Panc1 (cell line): ENCODE results near the gene WDR64. TPM values are rescaled to one million over a fixed set of nuclear protein-coding genes. Genes with fewer than 3 reads are reported as not detected.

Experiments used
- ATAC-seq: fragments of 200-7000 bp; cut with Tn5 transposase; 2 replicates; pipeline ENCODE4 v1.9.1; 2020; ENCODE audit warnings: mild to moderate bottlenecking, moderate library complexity
- BruUV-seq: library from RNA; stranded (reverse); fragments of 400-500 nt; replicated peaks from 2 replicates; lab custom pipeline; 2021; lab: Mats Ljungman, UMichigan
- CTCF ChIA-PET: fragments of 300-600 bp; sonication (Branson Sonifier 250); formaldehyde crosslinking; loops from one replicate; lab custom pipeline; 2022; ENCODE audit warnings: antibody characterized with exemption; lab: Charles Lee
- POLR2A ChIA-PET: fragments of 300-600 bp; sonication (Branson Sonifier 250); formaldehyde crosslinking; loops from one replicate; lab custom pipeline; 2022; ENCODE audit warnings: antibody characterized with exemption; lab: Charles Lee
- DNase-seq: peaks from one replicate; pipeline ENCODE4 v3.0.0-alpha.2; 2010; ENCODE audit warnings: low read depth, low spot score
- H3K27ac ChIP-seq: 2 replicates; pipeline ENCODE4 v1.5.1; 2011; ENCODE audit warnings: mild to moderate bottlenecking, low read length, inconsistent platforms
- H3K27me3 ChIP-seq: fragments of 200-500 bp; sonication (Bioruptor generic); 2 replicates; pipeline ENCODE4 v1.6.0; 2014; ENCODE audit warnings: low read length, inconsistent platforms; ENCODE audit not compliant: control insufficient read depth, insufficient read depth
- H3K36me3 ChIP-seq: fragments of 200-500 bp; sonication (Bioruptor generic); 2 replicates; pipeline ENCODE4 v1.5.1; 2014; ENCODE audit warnings: inconsistent platforms, mild to moderate bottlenecking, low read length, moderate library complexity; ENCODE audit not compliant: control insufficient read depth, insufficient read depth
- H3K4me1 ChIP-seq: 2 replicates; pipeline ENCODE4 v1.5.1; 2011; ENCODE audit warnings: inconsistent platforms, mild to moderate bottlenecking, low read length, moderate library complexity; ENCODE audit not compliant: control insufficient read depth, insufficient read depth
- H3K4me3 ChIP-seq, 2 experiments: 2 replicates each; pipeline ENCODE4 v1.5.1; 2011 to 2012; ENCODE audit warnings: low read depth in 2 of 2, low read length in 2 of 2, mild to moderate bottlenecking in 2 of 2, inconsistent platforms in 1 of 2, moderate library complexity in 1 of 2
- H3K9me3 ChIP-seq: fragments of 200-500 bp; sonication (Bioruptor generic); 2 replicates; pipeline ENCODE4 v1.5.1; 2014; ENCODE audit warnings: low read depth, mild to moderate bottlenecking, inconsistent platforms, low read length, moderate library complexity; ENCODE audit not compliant: control insufficient read depth, insufficient read depth
- CTCF ChIP-seq: fragments of 450-650 bp; IDR thresholded peaks from 2 replicates; pipeline ENCODE4 v1.5.1; 2017; ENCODE audit warnings: mild to moderate bottlenecking
- POLR2AphosphoS5 ChIP-seq: IDR thresholded peaks from 2 replicates; pipeline ENCODE4 v1.6.1; 2012; ENCODE audit warnings: mild to moderate bottlenecking, low read depth, low read length, moderate library complexity
- SIN3A ChIP-seq: IDR thresholded peaks from 2 replicates; pipeline ENCODE4 v1.6.1; 2012; ENCODE audit warnings: low read depth, mild to moderate bottlenecking, low read length, moderate library complexity, borderline replicate concordance; ENCODE audit not compliant: insufficient read depth
- TCF7L2 ChIP-seq: IDR thresholded peaks from 2 replicates; pipeline ENCODE4 v1.6.1; 2011; ENCODE audit warnings: mild to moderate bottlenecking, low read depth, low read length, inconsistent platforms
- in situ Hi-C: cut with HindIII; loops from 2 replicates; pipeline ENCODE4 v1.10.0; 2016; ENCODE audit warnings: low sequenced_read_pairs, low pct_unique_long_range_greater_than_20kb
- intact Hi-C: fragments of 100-400 bp; cut with micrococcal nuclease; formaldehyde crosslinking; loops from one replicate; pipeline ENCODE4 v1.10.0; 2022; ENCODE audit not compliant: unreplicated experiment
- total RNA-seq: library from RNA; stranded (reverse); gene quantifications from one replicate; pipeline ENCODE4 v1.2.1, GENCODE V29; 2021; ENCODE audit not compliant: unreplicated experiment
- TF ChIP-seq, protein P1 (sequence below), 2 experiments: IDR thresholded peaks; 2 replicates each; pipeline ENCODE4 v1.6.1; 2011 to 2012; ENCODE audit warnings: low read depth in 2 of 2, control low read depth in 1 of 2, low read length in 1 of 2, mild to moderate bottlenecking in 1 of 2, moderate library complexity in 1 of 2; ENCODE audit not compliant: insufficient read depth in 1 of 2

The WDR64 gene
- total RNA-seq, 1 experiment from 2014 or later = not detected

GRCh38 chr1:241778117-241778516 is 126.0 kb downstream of the WDR64 start:
- Histone ChIP-seq H3K36me3 (no peaks in the 10 kb centered on the region), H3K4me3 (no peak overlapping the region), H3K4me1 (no peaks in the 10 kb centered on the region), H3K27ac (no peak overlapping the region), H3K27me3 (no peaks in the 10 kb centered on the region), H3K9me3 (no peaks in the 10 kb centered on the region)
- in situ Hi-C loops (no loop called here), intact Hi-C loops (no loop called here)
- no TSS peak for BruUV-seq
- DNase-seq = no peak
- ChIA-PET POLR2A (no interaction called here), CTCF (no interaction called here)
- TF ChIP-seq, protein P1, sequence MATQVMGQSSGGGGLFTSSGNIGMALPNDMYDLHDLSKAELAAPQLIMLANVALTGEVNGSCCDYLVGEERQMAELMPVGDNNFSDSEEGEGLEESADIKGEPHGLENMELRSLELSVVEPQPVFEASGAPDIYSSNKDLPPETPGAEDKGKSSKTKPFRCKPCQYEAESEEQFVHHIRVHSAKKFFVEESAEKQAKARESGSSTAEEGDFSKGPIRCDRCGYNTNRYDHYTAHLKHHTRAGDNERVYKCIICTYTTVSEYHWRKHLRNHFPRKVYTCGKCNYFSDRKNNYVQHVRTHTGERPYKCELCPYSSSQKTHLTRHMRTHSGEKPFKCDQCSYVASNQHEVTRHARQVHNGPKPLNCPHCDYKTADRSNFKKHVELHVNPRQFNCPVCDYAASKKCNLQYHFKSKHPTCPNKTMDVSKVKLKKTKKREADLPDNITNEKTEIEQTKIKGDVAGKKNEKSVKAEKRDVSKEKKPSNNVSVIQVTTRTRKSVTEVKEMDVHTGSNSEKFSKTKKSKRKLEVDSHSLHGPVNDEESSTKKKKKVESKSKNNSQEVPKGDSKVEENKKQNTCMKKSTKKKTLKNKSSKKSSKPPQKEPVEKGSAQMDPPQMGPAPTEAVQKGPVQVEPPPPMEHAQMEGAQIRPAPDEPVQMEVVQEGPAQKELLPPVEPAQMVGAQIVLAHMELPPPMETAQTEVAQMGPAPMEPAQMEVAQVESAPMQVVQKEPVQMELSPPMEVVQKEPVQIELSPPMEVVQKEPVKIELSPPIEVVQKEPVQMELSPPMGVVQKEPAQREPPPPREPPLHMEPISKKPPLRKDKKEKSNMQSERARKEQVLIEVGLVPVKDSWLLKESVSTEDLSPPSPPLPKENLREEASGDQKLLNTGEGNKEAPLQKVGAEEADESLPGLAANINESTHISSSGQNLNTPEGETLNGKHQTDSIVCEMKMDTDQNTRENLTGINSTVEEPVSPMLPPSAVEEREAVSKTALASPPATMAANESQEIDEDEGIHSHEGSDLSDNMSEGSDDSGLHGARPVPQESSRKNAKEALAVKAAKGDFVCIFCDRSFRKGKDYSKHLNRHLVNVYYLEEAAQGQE (IDR thresholded peaks at IDR 0.05; ENCODE audit: insufficient read depth in 1 of 2, low read depth in 2 of 2, low read length in 1 of 2) = no peak
- no peak for TF ChIP-seq POLR2AphosphoS5
- TF ChIP-seq TCF7L2 = no peak
- no peak for TF ChIP-seq CTCF
- TF ChIP-seq SIN3A = no peak
- ATAC-seq = no peak

DNA sequence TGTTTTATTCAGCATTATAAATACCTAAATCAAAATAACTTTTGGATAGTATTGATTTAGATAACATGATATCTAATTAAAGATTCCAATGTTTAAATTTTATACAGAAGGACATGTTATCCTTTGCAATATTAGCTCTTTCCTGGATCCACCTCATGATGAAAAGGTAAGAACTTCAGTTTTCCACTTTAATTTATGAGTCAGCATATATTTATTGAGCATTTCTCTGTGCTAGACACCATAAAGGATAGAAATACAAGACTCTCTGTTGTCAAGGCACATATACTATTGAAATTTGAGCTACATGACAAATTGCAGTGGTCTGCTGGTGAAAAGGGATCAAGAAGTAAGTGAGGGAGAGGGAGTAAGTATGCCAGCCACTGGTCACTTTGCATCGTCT is 127.8 kb downstream of the WDR64 start:
- BruUV-seq = no TSS peak
- DNase-seq (no peak), ATAC-seq (no peak)
- H3K27me3 ChIP-seq = no peaks in the 10 kb centered on the region
- no peak for TF ChIP-seq SIN3A
- no peak for TF ChIP-seq TCF7L2
- TF ChIP-seq CTCF = no peak
- TF ChIP-seq POLR2AphosphoS5 = no peak
- TF ChIP-seq, protein P1 (IDR thresholded peaks at IDR 0.05; ENCODE audit: insufficient read depth in 1 of 2, low read depth in 2 of 2, low read length in 1 of 2) = no peak
- ChIA-PET POLR2A (no interaction called here), CTCF (no interaction called here)
- H3K36me3 ChIP-seq = no peaks in the 10 kb centered on the region
- H3K27ac ChIP-seq = no peak overlapping the region
- intact Hi-C loops (no loop called here), in situ Hi-C loops (no loop called here)
- H3K9me3 ChIP-seq = no peaks in the 10 kb centered on the region
- H3K4me1 ChIP-seq = no peaks in the 10 kb centered on the region
- no peak overlapping the region for H3K4me3 ChIP-seq
